HEK293 (cell line): Measurements from ENCODE around the gene ANGPTL4.
A peak's percentile ranks its signal among the peaks of the same experiment; 100 is the strongest.

Experiments
- CTCF ChIA-PET: fragments of 350-600 bp; formaldehyde crosslinking; extraction: SDS; loops from one replicate; lab custom pipeline; 2021; ENCODE audit warnings: antibody characterized with exemption; lab: Yijun Ruan, JAX
- POLR2A ChIA-PET: fragments of 300-600 bp; formaldehyde crosslinking; extraction: SDS; loops from one replicate; lab custom pipeline; 2020; ENCODE audit warnings: antibody characterized with exemption, inconsistent platforms; lab: Yijun Ruan, JAX
- H3K27ac ChIP-seq: fragments of 200-500 bp; sonication (Bioruptor generic); 2 replicates; pipeline ENCODE4 v1.5.1; 2014; ENCODE audit warnings: low read depth, low read length, control low read depth, inconsistent platforms; ENCODE audit errors: extremely low read depth
- H3K36me3 ChIP-seq, 2 experiments: fragments of 200-500 bp in 1 of 2; sonication (Bioruptor generic) in 1 of 2; 1 replicate in 1 of 2; 2 replicates in 1 of 2; pipeline ENCODE4 v1.5.1; 2014 to 2017; ENCODE audit warnings: inconsistent platforms in 2 of 2, low read length in 2 of 2; ENCODE audit not compliant: control insufficient read depth in 2 of 2, insufficient read depth in 1 of 2
- H3K4me1 ChIP-seq: fragments of 200-500 bp; sonication (Bioruptor generic); 2 replicates; pipeline ENCODE4 v1.5.1; 2014; ENCODE audit warnings: mild to moderate bottlenecking, low read length, inconsistent platforms; ENCODE audit not compliant: control insufficient read depth, insufficient read depth
- H3K4me3 ChIP-seq: 2 replicates; pipeline ENCODE4 v1.5.1; 2011; ENCODE audit warnings: low read depth, mild to moderate bottlenecking, control low read depth, low read length, moderate library complexity
- H3K9me3 ChIP-seq: fragments of 200-500 bp; sonication (Bioruptor generic); 2 replicates; pipeline ENCODE4 v1.5.1; 2014; ENCODE audit warnings: low read depth, low read length, inconsistent platforms; ENCODE audit not compliant: control insufficient read depth, insufficient read depth
- EGR2 ChIP-seq: fragments of 450-650 bp; formaldehyde crosslinking; IDR thresholded peaks from 2 replicates; pipeline ENCODE4 v1.5.1; 2016; ENCODE audit warnings: low read depth, missing biosample characterization, missing genetic modification characterization
- ZBTB20 ChIP-seq: fragments of 450-650 bp; formaldehyde crosslinking; IDR thresholded peaks from 2 replicates; pipeline ENCODE4 v1.5.1; 2016; ENCODE audit warnings: missing biosample characterization, missing genetic modification characterization
- ZBTB26 ChIP-seq: fragments of 450-650 bp; formaldehyde crosslinking; optimal IDR thresholded peaks from 2 replicates; pipeline ENCODE3; 2016; ENCODE audit warnings: missing biosample characterization, mild to moderate bottlenecking, missing genetic modification characterization
- ZBTB6 ChIP-seq: fragments of 450-650 bp; formaldehyde crosslinking; IDR thresholded peaks from 2 replicates; pipeline ENCODE4 v1.5.1; 2017; ENCODE audit warnings: missing biosample characterization, missing genetic modification characterization
- ZBTB8A ChIP-seq: fragments of 450-650 bp; formaldehyde crosslinking; IDR thresholded peaks from 2 replicates; pipeline ENCODE4 v1.5.1; 2016; ENCODE audit warnings: missing biosample characterization, missing genetic modification characterization
- ZFHX2 ChIP-seq: fragments of 450-650 bp; formaldehyde crosslinking; conservative IDR thresholded peaks from 2 replicates; pipeline ENCODE4 v1.5.1; 2016; ENCODE audit warnings: missing biosample characterization, missing genetic modification characterization
- ZNF10 ChIP-seq: fragments of 450-650 bp; formaldehyde crosslinking; IDR thresholded peaks from 2 replicates; pipeline ENCODE4 v1.5.1; 2017; ENCODE audit warnings: missing biosample characterization, missing genetic modification characterization
- ZNF146 ChIP-seq: fragments of 450-650 bp; formaldehyde crosslinking; IDR thresholded peaks from 2 replicates; pipeline ENCODE4 v1.5.1; 2016; ENCODE audit warnings: missing biosample characterization, missing genetic modification characterization
- ZNF148 ChIP-seq: fragments of 450-650 bp; formaldehyde crosslinking; IDR thresholded peaks from 2 replicates; pipeline ENCODE4 v1.5.0; 2017; ENCODE audit warnings: missing biosample characterization, missing genetic modification characterization, borderline replicate concordance
- ZNF174 ChIP-seq: fragments of 450-650 bp; formaldehyde crosslinking; IDR thresholded peaks from 2 replicates; pipeline ENCODE4 v1.5.0; 2017; ENCODE audit warnings: missing biosample characterization, mild to moderate bottlenecking, missing genetic modification characterization
- ZNF2 ChIP-seq: fragments of 450-650 bp; formaldehyde crosslinking; IDR thresholded peaks from 2 replicates; pipeline ENCODE4 v1.5.1; 2016; ENCODE audit warnings: missing biosample characterization, missing genetic modification characterization
- ZNF335 ChIP-seq: fragments of 450-650 bp; formaldehyde crosslinking; conservative IDR thresholded peaks from 2 replicates; pipeline ENCODE4 v1.5.1; 2016; ENCODE audit warnings: missing biosample characterization, missing genetic modification characterization
- ZNF398 ChIP-seq: fragments of 450-650 bp; formaldehyde crosslinking; IDR thresholded peaks from 2 replicates; pipeline ENCODE4 v1.5.1; 2017; ENCODE audit warnings: missing biosample characterization, missing genetic modification characterization
- ZNF449 ChIP-seq: fragments of 450-650 bp; formaldehyde crosslinking; IDR thresholded peaks from 2 replicates; pipeline ENCODE4 v1.5.1; 2017; ENCODE audit warnings: missing biosample characterization, mild to moderate bottlenecking, missing genetic modification characterization, moderate library complexity
- ZNF549 ChIP-seq: fragments of 450-650 bp; IDR thresholded peaks from 2 replicates; pipeline ENCODE4 v1.5.1; 2018; ENCODE audit warnings: missing biosample characterization, missing genetic modification characterization, mild to moderate bottlenecking, inconsistent platforms, moderate library complexity
- ZNF624 ChIP-seq: fragments of 450-650 bp; formaldehyde crosslinking; IDR thresholded peaks from 2 replicates; pipeline ENCODE4 v1.5.1; 2017; ENCODE audit warnings: missing biosample characterization, missing genetic modification characterization
- ZNF692 ChIP-seq: fragments of 450-650 bp; formaldehyde crosslinking; IDR thresholded peaks from 2 replicates; pipeline ENCODE4 v1.5.1; 2016; ENCODE audit warnings: missing biosample characterization, missing genetic modification characterization
- ZNF701 ChIP-seq: fragments of 450-650 bp; formaldehyde crosslinking; IDR thresholded peaks from 2 replicates; pipeline ENCODE4 v1.5.1; 2016; ENCODE audit warnings: missing biosample characterization, missing genetic modification characterization
- ZNF76 ChIP-seq: fragments of 450-650 bp; formaldehyde crosslinking; IDR thresholded peaks from 2 replicates; pipeline ENCODE4; 2016; ENCODE audit warnings: low read depth, missing biosample characterization, missing genetic modification characterization, borderline replicate concordance

The ANGPTL4 gene

GRCh38 chr19:8334458-8335342 is 29.3 kb upstream of the ANGPTL4 start:
- ChIA-PET CTCF (interaction anchor here (0.6 to 1.2 kb wide), 5 partner anchors 10 to 245 kb away, joined by 3 to 5 read pairs (median 3); no protein-coding TSS in a partner anchor), POLR2A (interaction anchor here (0.6 to 2.9 kb wide), 3 partner anchors 10 to 68 kb away, joined by 5 to 22 read pairs (median 9); partner anchors contain the start of genes NDUFA7 and RPS28)
- no peaks in the 10 kb centered on the region for H3K36me3 ChIP-seq
- TF ChIP-seq ZNF10 (tag by site-specific recombination) (peak; percentile 80; the same call in 1 of the 2 replicates), ZNF174 (tag by site-specific recombination) (no peak), ZNF2 (0 out of 2 replicates have a peak, but pooled peaks have one; percentile 16), ZNF549 (tag by site-specific recombination) (no peak), ZNF148 (tag by site-specific recombination) (no peak), ZBTB8A (tag by site-specific recombination) (peak; percentile 60; the same call in 1 of the 2 replicates), ZBTB20 (tag by site-specific recombination) (no peak), ZBTB26 (peak; percentile 55), ZNF449 (tag by site-specific recombination) (0 out of 2 replicates have a peak, but pooled peaks have one; percentile 7), EGR2 (tag by site-specific recombination) (peak; percentile 37; the same call in 1 of the 2 replicates), ZNF398 (tag by site-specific recombination) (peak; percentile 23; the same call in 1 of the 2 replicates), ZFHX2 (tag by site-specific recombination) (peak; percentile 89), ZNF335 (tag by site-specific recombination) (no peak; the same call in 1 of the 2 replicates), ZNF624 (tag by site-specific recombination) (no peak), ZNF701 (tag by site-specific recombination) (no peak), ZBTB6 (tag by site-specific recombination) (peak; percentile 74), ZNF146 (tag by site-specific recombination) (peak; percentile 11; the same call in 1 of the 2 replicates), ZNF76 (tag by site-specific recombination) (no peak), ZNF692 (tag by site-specific recombination) (peak; percentile 50; the same call in 1 of the 2 replicates)
- H3K9me3 ChIP-seq: no peaks in the 10 kb centered on the region
- peak overlapping the region; percentile 21; the same call in 1 of the 2 replicates for H3K27ac ChIP-seq
- H3K4me3 ChIP-seq: peak overlapping the region; percentile 31
- H3K4me1 ChIP-seq: no peaks in the 10 kb centered on the region; the same call in 1 of the 2 replicates
